ENCODE measurements around the gene NELL1. TPM values are rescaled to one million over a fixed set of nuclear protein-coding genes. Genes with fewer than 3 reads are reported as not detected.

The NELL1 gene
- total and polyA plus RNA-seq, 7 donors: 0.01 TPM; not detected in 6

DNA sequence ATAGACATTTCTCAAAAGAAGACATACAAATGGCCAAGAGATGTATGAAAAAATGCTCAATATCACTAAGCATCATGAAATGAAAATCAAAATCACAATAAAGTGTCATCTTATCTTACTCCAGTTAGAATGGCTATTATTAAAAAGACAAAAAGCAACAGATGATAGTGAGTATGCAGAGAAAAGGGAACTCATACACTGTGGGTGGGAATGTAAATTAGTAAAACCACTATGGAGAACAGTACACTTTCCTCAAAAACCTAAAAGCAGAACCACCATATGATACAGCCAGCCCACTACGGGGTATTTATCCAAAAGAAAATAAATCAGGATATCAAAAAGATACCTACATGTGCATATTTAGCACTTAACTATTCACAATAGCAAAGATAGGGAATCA, 823.5 kb downstream of the NELL1 start:
- DNase-seq (no peak), ATAC-seq (no peak)
- H3K4me1 ChIP-seq: no peaks in the 10 kb centered on the region
- no peaks in the 10 kb centered on the region for H3K27me3 ChIP-seq (ENCODE audit: insufficient read depth in 3 of 3, low read length in 2 of 3)
- TF ChIP-seq, protein P1, sequence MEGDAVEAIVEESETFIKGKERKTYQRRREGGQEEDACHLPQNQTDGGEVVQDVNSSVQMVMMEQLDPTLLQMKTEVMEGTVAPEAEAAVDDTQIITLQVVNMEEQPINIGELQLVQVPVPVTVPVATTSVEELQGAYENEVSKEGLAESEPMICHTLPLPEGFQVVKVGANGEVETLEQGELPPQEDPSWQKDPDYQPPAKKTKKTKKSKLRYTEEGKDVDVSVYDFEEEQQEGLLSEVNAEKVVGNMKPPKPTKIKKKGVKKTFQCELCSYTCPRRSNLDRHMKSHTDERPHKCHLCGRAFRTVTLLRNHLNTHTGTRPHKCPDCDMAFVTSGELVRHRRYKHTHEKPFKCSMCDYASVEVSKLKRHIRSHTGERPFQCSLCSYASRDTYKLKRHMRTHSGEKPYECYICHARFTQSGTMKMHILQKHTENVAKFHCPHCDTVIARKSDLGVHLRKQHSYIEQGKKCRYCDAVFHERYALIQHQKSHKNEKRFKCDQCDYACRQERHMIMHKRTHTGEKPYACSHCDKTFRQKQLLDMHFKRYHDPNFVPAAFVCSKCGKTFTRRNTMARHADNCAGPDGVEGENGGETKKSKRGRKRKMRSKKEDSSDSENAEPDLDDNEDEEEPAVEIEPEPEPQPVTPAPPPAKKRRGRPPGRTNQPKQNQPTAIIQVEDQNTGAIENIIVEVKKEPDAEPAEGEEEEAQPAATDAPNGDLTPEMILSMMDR (IDR thresholded peaks at IDR 0.05): no peak
- intact Hi-C loops (cut with DNase I): no loop called here
- WGBS, 3 donors: 85 to 89% (median 87%) methylated on average over 1 of the region's 1 CpG
- H3K27ac ChIP-seq: no peak overlapping the region
- peaks cover 10% of the 10 kb centered on the region for H3K9me3 ChIP-seq
- H3K36me3 ChIP-seq (ENCODE audit: insufficient read depth in 1 of 2, low read depth in 1 of 2): no peaks in the 10 kb centered on the region
- H3K4me3 ChIP-seq: no peak overlapping the region

DNA sequence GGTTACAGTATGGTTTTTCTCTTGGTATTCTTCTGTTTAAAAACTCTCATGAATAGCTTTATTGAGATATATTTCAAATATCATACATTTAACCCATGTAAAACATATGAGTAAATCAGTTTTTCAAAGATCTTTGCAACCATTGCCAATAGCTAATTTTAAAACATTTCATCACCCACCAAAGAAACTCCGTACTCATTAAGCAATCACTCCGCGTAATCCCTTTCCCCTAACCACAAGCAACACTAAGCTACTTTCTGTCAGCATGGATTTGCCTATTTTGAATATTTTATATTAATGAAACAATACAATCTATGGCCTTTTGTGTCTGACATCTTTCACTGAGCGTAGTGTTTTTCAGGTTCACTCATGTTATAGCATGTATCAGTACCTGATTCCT, 825.6 kb downstream of the NELL1 start:
- ATAC-seq (no peak), DNase-seq (no peak)
- Histone ChIP-seq H3K4me3 (no peak overlapping the region), H3K9me3 (peaks cover 9% of the 10 kb centered on the region), H3K36me3 (ENCODE audit: insufficient read depth in 1 of 2, low read depth in 1 of 2) (no peaks in the 10 kb centered on the region), H3K27me3 (ENCODE audit: insufficient read depth in 3 of 3, low read length in 2 of 3) (no peaks in the 10 kb centered on the region), H3K27ac (no peak overlapping the region), H3K4me1 (no peaks in the 10 kb centered on the region)
- intact Hi-C loops (cut with DNase I): no loop called here
- WGBS, 3 donors: 81 to 90% (median 90%) methylated on average over 4 of the region's 4 CpGs
- TF ChIP-seq, protein P1 (IDR thresholded peaks at IDR 0.05): no peak

DNA sequence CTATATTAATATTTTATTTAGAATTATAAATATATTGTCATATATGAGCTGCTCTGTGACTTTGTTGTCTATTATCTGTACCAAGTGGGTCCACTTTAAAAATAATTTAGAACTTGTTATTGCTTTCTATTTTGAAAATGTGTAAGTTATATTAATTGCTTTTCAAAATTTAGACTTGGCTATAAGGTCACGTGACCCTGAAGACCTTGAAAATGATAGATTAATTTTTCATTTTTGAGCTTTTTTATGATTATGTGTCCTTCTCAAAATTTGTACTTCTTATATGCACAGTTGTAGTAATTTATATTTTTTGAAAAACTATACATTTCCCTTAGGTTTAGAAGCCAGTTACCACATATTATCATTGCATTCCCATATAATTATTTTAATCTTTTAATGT, 826.5 kb downstream of the NELL1 start:
- DNase-seq (no peak), ATAC-seq (no peak)
- peaks cover 2% of the 10 kb centered on the region for H3K9me3 ChIP-seq
- H3K4me3 ChIP-seq: no peak overlapping the region
- no peaks in the 10 kb centered on the region for H3K36me3 ChIP-seq (ENCODE audit: insufficient read depth in 1 of 2, low read depth in 1 of 2)
- TF ChIP-seq, protein P1 (IDR thresholded peaks at IDR 0.05): no peak
- intact Hi-C loops (cut with DNase I): no loop called here
- no peaks in the 10 kb centered on the region for H3K27me3 ChIP-seq (ENCODE audit: insufficient read depth in 3 of 3, low read length in 2 of 3)
- no peaks in the 10 kb centered on the region for H3K4me1 ChIP-seq
- 90 to 95% (median 93%) methylated on average over 1 of the region's 1 CpG for WGBS, 3 donors
- H3K27ac ChIP-seq: no peak overlapping the region

DNA sequence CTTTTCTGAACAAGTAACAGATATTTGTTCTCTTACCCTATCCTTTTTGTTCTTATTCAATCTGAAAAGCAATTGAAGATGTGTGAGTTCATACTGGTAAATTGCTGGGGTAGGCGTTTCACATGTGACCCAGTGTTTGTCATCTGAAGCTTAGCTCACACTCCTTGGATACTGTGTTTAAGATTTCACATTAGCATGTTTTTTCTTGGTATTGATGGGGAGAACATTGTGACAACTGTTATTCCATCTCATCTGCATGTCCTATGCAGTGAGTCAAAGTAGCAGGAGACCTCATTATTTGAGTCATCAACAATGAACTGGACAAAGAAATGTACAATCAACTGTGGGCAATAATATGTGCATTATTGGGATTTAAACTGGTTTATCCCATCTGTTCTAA, 831.9 kb downstream of the NELL1 start:
- Histone ChIP-seq H3K4me1 (no peaks in the 10 kb centered on the region), H3K27me3 (ENCODE audit: insufficient read depth in 3 of 3, low read length in 2 of 3) (no peaks in the 10 kb centered on the region), H3K4me3 (no peak overlapping the region), H3K9me3 (no peaks in the 10 kb centered on the region), H3K27ac (no peak overlapping the region), H3K36me3 (ENCODE audit: insufficient read depth in 1 of 2, low read depth in 1 of 2) (no peaks in the 10 kb centered on the region)
- TF ChIP-seq, protein P1 (IDR thresholded peaks at IDR 0.05): no peak
- intact Hi-C loops (cut with DNase I): no loop called here
- DNase-seq (no peak), ATAC-seq (no peak)
- WGBS, 3 donors: 66 to 92% (median 79%) methylated on average over 1 of the region's 1 CpG

DNA sequence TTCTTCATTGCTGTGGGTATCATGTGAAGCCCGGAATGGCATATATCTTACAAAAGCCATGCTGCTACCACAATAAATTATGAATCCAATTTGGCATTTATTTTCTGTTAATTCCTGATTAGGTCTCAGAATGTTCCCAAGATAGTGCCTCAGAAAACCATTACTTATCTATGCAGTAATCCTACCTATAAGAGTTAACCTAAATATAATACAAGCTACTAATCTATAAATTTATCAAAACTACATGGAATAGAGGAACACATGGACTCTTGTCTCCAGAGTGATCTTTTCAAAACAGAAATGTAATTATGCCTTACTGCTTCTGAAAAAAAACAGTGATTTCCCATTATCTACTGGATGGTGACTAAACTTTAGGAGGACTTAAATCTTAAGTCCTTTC, 835.7 kb downstream of the NELL1 start:
- ATAC-seq (no peak), DNase-seq (no peak)
- TF ChIP-seq, protein P1 (IDR thresholded peaks at IDR 0.05): no peak
- 84 to 93% (median 89%) methylated on average over 1 of the region's 1 CpG for WGBS, 3 donors
- intact Hi-C loops (cut with DNase I): no loop called here
- no peaks in the 10 kb centered on the region for H3K9me3 ChIP-seq
- no peaks in the 10 kb centered on the region for H3K27me3 ChIP-seq (ENCODE audit: insufficient read depth in 3 of 3, low read length in 2 of 3)
- H3K27ac ChIP-seq: no peak overlapping the region
- no peaks in the 10 kb centered on the region for H3K4me1 ChIP-seq
- no peaks in the 10 kb centered on the region for H3K36me3 ChIP-seq (ENCODE audit: insufficient read depth in 1 of 2, low read depth in 1 of 2)
- H3K4me3 ChIP-seq: no peak overlapping the region

Data from psoas muscle (tissue), 8 donors.